ENCODE results near the gene PLA2G2C.
"Not testable (repeated sequence)": the region's sequence is repeated elsewhere in the genome, so short reads cannot be mapped to it uniquely, and the experiment has no call there.

PLA2G2C gene

DNA sequence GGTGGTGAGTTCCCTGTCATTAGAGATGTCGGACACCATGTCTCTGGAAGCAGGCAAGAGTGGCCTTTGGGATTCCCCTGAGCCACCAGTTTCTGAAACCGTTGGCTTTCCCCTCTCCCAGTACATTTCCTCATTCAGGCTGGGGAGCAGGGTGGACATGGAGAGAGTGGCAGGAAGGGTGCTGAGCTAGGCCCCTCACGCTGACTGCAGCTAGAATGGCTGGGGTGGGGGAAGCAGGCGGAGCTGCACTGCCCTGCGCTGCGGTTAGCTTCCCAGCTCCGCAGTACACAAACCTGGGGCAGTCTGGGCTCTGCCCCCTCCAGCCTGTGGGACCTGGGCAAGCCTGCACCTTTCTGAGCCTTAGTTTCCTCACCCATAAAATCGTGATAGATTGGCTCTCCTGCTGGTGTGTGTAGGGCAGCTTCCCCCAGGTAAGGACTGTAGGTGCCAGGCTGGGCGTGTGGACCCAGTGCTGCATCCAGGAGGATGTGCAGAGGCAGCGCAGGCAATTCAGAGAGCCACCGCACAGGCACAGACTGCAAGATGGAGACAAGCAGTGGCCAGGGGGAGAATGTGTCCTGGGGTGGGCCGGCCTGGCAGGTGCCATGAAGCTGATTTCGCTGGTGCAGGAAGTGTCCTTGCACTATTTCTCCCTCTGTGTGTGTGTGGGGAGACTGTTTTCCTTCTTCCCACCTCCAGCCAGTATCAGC lies 44.2 kb downstream of the PLA2G2C start:
- Mint-ChIP-seq H3K27me3 (no peaks in the 10 kb centered on the region), H3K36me3 (no peaks in the 10 kb centered on the region), H3K27ac (no peak overlapping the region), H3K4me3 (no peak overlapping the region), H3K9me3 (no peaks in the 10 kb centered on the region), H3K4me1 (no peaks in the 10 kb centered on the region)
- no peak for ATAC-seq

GRCh38 chr1:20141466-20141865 lies 44.9 kb downstream of the PLA2G2C start:
- Mint-ChIP-seq H3K4me1 (no peaks in the 10 kb centered on the region), H3K27me3 (no peaks in the 10 kb centered on the region), H3K36me3 (no peaks in the 10 kb centered on the region), H3K27ac (no peak overlapping the region), H3K4me3 (no peak overlapping the region), H3K9me3 (no peaks in the 10 kb centered on the region)
- no peak for ATAC-seq

DNA sequence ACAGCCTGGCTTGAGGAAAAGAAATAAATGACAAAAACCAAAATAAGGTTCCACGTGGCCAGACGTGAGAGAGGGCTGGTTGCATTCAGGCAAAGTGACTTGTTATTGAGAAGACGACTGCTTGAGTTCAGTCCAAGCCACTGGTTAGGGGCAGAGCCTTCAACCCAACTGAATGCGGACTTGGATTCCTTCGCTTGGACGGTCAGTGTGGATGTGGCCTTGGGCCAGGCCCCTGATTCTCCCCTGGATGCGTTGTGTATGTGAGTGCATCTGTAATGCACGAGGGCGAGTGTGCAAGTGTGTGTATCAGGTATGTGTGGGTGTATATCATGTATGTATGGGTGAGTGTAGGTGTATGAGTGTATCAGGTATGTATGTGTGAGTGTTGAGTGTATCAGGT lies 45.3 kb downstream of the PLA2G2C start:
- H3K36me3 Mint-ChIP-seq, result no peaks in the 10 kb centered on the region
- ATAC-seq, result no peak
- no peaks in the 10 kb centered on the region for H3K4me1 Mint-ChIP-seq
- no peaks in the 10 kb centered on the region for H3K27me3 Mint-ChIP-seq
- no peak overlapping the region for H3K4me3 Mint-ChIP-seq
- no peak overlapping the region for H3K27ac Mint-ChIP-seq
- H3K9me3 Mint-ChIP-seq, result no peaks in the 10 kb centered on the region

- no peaks in the 10 kb centered on the region for H3K27me3 Mint-ChIP-seq
- no peak for ATAC-seq
- no peaks in the 10 kb centered on the region for H3K4me1 Mint-ChIP-seq
- H3K36me3 Mint-ChIP-seq, result no peaks in the 10 kb centered on the region
- H3K27ac Mint-ChIP-seq, result no peak overlapping the region
- H3K9me3 Mint-ChIP-seq, result no peaks in the 10 kb centered on the region
- no peak overlapping the region for H3K4me3 Mint-ChIP-seq
Measured at GRCh38 chr1:20139776-20140612, 46.3 kb downstream of the PLA2G2C start.

DNA sequence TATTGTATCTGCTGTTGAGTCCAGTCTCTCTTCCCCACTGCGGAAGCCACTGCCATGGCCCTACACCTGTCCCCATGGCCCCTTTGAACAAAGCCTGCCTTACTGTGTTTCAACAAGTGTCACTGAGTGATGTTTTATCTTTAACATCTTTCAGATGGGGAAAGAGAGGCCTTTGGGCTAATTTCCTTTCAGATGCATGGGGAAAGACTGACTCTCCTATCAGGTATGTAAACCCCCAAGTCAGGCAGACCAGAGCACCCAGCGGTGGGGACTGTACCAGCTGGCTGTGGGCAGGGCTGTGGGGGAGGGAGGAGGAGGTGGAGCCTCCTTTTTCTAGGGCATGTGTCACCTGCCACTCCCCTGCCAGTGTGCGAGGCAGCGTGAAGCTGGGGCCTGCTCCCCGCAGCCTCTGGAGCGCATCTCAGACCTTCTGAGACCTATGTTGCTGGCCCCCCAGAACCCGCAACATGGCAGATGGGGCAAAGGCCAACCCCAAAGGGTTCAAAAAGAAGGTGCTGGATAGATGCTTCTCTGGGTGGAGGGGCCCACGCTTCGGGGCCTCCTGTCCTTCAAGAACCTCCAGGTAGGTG lies 47.3 kb downstream of the PLA2G2C start, which contains the start of gene PLA2G2F:
TSS of gene PLA2G2F (plus strand) at position 363 of the 590 bp plus-strand sequence. CDS start at position 468, 105 bp downstream.
- H3K36me3 Mint-ChIP-seq, result no peaks in the 10 kb centered on the region
- no peak within 1 kb of the TSS for H3K27ac Mint-ChIP-seq
- ATAC-seq, result no peak
- H3K27me3 Mint-ChIP-seq, result no peaks in the 10 kb centered on the region
- H3K4me3 Mint-ChIP-seq, result no peak within 1 kb of the TSS
- no peaks in the 10 kb centered on the region for H3K4me1 Mint-ChIP-seq
- no peaks in the 10 kb centered on the region for H3K9me3 Mint-ChIP-seq

DNA sequence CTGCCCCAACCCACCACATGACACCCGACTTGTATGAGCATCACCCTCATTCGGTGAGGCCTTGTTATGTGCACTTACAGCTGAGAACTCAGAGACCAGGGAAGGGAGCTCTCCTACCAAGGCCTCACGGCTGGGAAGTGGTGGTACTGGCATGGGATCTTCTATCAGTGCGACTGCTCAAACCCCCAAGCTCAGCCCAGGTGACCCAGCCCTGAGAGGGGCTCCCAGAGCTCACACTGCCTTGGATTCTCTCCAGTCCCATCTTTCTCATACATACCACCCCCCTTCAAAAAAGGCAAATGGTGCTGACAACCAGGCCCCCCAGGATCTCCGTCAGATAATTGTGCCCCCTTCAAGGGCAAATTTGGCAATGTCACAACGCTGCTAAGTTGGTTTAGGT lies 48.0 kb downstream of the PLA2G2C start:
- H3K36me3 Mint-ChIP-seq, result no peaks in the 10 kb centered on the region
- H3K27me3 Mint-ChIP-seq, result no peaks in the 10 kb centered on the region
- ATAC-seq, result no peak
- no peak overlapping the region for H3K27ac Mint-ChIP-seq
- no peak overlapping the region for H3K4me3 Mint-ChIP-seq
- no peaks in the 10 kb centered on the region for H3K9me3 Mint-ChIP-seq
- H3K4me1 Mint-ChIP-seq, result no peaks in the 10 kb centered on the region

GRCh38 chr1:20137604-20138003 lies 48.7 kb downstream of the PLA2G2C start:
- Mint-ChIP-seq H3K27ac (no peak overlapping the region), H3K4me1 (no peaks in the 10 kb centered on the region), H3K9me3 (no peaks in the 10 kb centered on the region), H3K4me3 (no peak overlapping the region), H3K36me3 (no peaks in the 10 kb centered on the region), H3K27me3 (no peaks in the 10 kb centered on the region)
- no peak for ATAC-seq

GRCh38 chr1:20137055-20137454 lies 49.3 kb downstream of the PLA2G2C start:
- Mint-ChIP-seq H3K4me3 (no peak overlapping the region), H3K36me3 (no peaks in the 10 kb centered on the region), H3K9me3 (peaks cover 2% of the 10 kb centered on the region), H3K27me3 (no peaks in the 10 kb centered on the region), H3K4me1 (no peaks in the 10 kb centered on the region), H3K27ac (no peak overlapping the region)
- ATAC-seq, result no peak

DNA sequence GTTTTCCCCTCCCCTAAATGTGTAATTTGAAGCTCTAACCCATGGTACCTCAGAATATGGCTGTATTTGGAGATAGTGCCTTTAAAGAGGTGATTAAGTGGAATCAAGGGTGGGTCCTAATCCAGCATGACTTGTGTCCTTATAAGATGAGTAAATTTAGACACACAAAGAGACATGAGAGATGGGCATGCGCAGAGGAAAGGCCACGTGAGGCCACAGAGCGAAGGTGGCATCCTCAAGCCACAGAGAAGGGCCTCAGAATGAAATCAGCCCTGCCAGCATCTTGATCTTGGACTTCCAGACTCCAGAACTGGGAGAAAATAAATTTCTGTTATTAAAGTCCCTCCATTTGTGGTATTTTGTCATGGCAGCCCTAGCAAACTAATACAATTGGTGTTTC lies 50.1 kb downstream of the PLA2G2C start:
- no peaks in the 10 kb centered on the region for H3K27me3 Mint-ChIP-seq
- no peaks in the 10 kb centered on the region for H3K36me3 Mint-ChIP-seq
- no peak for ATAC-seq
- H3K4me1 Mint-ChIP-seq, result no peaks in the 10 kb centered on the region
- peaks cover 2% of the 10 kb centered on the region for H3K9me3 Mint-ChIP-seq
- H3K27ac Mint-ChIP-seq, result no peak overlapping the region
- H3K4me3 Mint-ChIP-seq, result no peak overlapping the region

DNA sequence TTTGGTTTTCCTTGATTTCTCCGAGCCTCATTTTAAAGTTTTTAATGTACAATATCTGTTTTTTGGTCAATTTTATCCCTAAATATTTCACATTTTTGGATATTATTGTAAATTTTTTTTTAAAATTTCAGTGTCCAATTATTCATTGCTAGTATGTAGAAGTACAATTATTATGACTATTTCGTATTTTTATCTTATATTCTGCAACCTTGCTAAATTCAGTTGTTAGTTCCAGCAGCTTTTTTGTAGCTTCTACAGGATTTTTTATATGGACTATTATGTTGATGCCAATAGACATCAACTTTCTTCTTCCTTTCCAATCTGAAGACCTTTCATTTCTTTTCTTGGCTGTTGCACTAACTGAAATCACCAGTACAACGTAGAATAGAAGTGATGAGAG lies 51.3 kb downstream of the PLA2G2C start:
- H3K9me3 Mint-ChIP-seq, result peaks cover 2% of the 10 kb centered on the region
- no peak overlapping the region for H3K27ac Mint-ChIP-seq
- no peak overlapping the region for H3K4me3 Mint-ChIP-seq
- no peak for ATAC-seq
- no peaks in the 10 kb centered on the region for H3K4me1 Mint-ChIP-seq
- H3K27me3 Mint-ChIP-seq, result no peaks in the 10 kb centered on the region
- no peaks in the 10 kb centered on the region for H3K36me3 Mint-ChIP-seq

DNA sequence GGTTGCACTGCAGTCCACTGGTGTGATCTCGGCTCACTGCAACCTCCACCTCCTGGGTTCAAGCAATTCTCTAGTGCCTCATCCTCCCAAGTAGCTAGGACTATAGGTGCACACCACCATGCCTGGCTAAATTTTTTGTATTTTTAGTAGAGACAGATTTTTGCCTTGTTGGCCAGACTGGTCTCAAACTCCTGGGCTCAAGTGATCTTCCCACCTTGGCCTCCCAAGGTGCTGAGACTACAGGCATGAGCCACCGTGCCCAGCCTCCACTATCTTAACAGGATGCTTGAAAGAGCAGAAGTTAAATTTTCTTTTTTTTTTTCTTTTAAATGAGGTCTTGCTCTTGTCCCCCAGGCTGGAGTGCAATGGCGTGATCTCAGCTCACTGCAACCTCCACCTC lies 55.8 kb downstream of the PLA2G2C start:
- not testable (repeated sequence) for H3K9me3 Mint-ChIP-seq, H3K4me3 Mint-ChIP-seq, H3K27ac Mint-ChIP-seq, H3K36me3 Mint-ChIP-seq, ATAC-seq, H3K27me3 Mint-ChIP-seq
- peaks cover 22% of the 10 kb centered on the region for H3K4me1 Mint-ChIP-seq

- Mint-ChIP-seq H3K27me3 (no peaks in the 10 kb centered on the region), H3K27ac (peak overlapping the region; percentile 69), H3K36me3 (no peaks in the 10 kb centered on the region), H3K9me3 (peaks cover 4% of the 10 kb centered on the region), H3K4me3 (no peak overlapping the region), H3K4me1 (peaks cover 53% of the 10 kb centered on the region)
- no peak for ATAC-seq
Measured at GRCh38 chr1:20126806-20127440, 59.4 kb downstream of the PLA2G2C start.

DNA sequence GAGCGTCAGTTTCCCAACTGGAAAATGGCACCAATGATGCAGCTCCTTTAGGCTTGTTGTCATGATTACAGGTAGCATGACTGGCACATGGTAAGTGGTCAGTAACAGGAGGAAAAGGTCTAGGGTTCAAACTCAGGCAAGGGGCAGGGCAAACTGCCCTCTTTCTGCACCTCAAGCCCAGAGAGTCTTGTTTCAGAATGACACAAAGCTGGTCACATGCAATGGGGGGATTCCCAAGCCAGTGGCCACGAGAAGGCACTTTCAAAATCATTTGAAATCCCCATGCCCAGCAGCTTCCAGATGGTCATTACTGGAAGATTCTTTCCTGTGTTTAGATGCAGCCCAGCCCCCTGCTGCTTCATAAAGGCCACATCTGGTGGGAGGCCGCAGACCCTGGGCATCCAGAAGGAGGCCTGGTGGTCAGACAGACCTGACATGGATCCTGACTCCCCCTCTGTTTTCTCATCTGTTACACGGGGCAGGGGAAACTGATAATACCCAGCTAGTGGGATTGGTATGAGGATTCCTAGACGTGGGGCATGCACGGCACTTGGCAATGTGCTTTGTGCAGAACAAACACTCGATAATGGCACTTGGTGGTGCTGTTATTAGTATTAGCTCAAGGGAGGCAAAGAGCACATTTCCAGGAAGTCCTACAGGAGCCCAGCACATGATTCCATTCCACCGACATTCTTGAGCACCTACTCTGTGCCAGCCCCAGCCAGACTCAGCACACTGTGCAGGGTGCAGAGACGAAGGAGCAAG lies 60.1 kb downstream of the PLA2G2C start:
- H3K4me1 Mint-ChIP-seq, result peaks cover 57% of the 10 kb centered on the region
- peaks cover 4% of the 10 kb centered on the region for H3K9me3 Mint-ChIP-seq
- no peaks in the 10 kb centered on the region for H3K36me3 Mint-ChIP-seq
- H3K27ac Mint-ChIP-seq, result peak overlapping the region; percentile 69
- no peaks in the 10 kb centered on the region for H3K27me3 Mint-ChIP-seq
- ATAC-seq, result peak; percentile 72
- H3K4me3 Mint-ChIP-seq, result no peak overlapping the region

- no peak overlapping the region for H3K4me3 Mint-ChIP-seq
- no peaks in the 10 kb centered on the region for H3K36me3 Mint-ChIP-seq
- peak overlapping the region; percentile 48 for H3K27ac Mint-ChIP-seq
- no peak for ATAC-seq
- H3K9me3 Mint-ChIP-seq, result peaks cover 4% of the 10 kb centered on the region
- H3K27me3 Mint-ChIP-seq, result no peaks in the 10 kb centered on the region
- H3K4me1 Mint-ChIP-seq, result peaks cover 65% of the 10 kb centered on the region
Measured at GRCh38 chr1:20125100-20125499, 61.2 kb downstream of the PLA2G2C start.

All from stimulated activated memory B cell treated with anti-CD40 and anti-IgM and Interleukin-4, amounts not matched to agents 10 μg/mL and 1 μg/mL and 100 μg/mL, for 72 hours (primary cell).